Midbrain (tissue), 1 donor: ENCODE data around the gene HBG2.
"Not testable (repeated sequence)": the region's sequence is repeated elsewhere in the genome, so short reads cannot be mapped to it uniquely, and the experiment has no call there.

Experiments
- DNase-seq: peaks from one replicate; lab custom pipeline; 2025; lab: John Stamatoyannopoulos, UW

HBG2 gene

GRCh38 chr11:5249807-5250396 lies 4.7 kb downstream of the HBG2 start, which contains the start of gene HBG1:
TSS of gene HBG1 (minus strand) at chr11:5249857. CDS start at chr11:5249804, 53 bp downstream.
- not testable (repeated sequence) for DNase-seq

GRCh38 chr11:5248498-5248897 lies 6.1 kb downstream of the HBG2 start:
- DNase-seq: not testable (repeated sequence)

- DNase-seq: no peak
These were observed 6.9 kb downstream of the HBG2 start for GRCh38 chr11:5247472-5248192.

GRCh38 chr11:5246772-5247471 lies 7.7 kb downstream of the HBG2 start:
- DNase-seq: no peak

- no peak for DNase-seq
These were observed 9.4 kb downstream of the HBG2 start for GRCh38 chr11:5245155-5245554.

GRCh38 chr11:5243816-5244180 lies 10.8 kb downstream of the HBG2 start:
- no peak for DNase-seq

- no peak for DNase-seq
These were observed 11.4 kb downstream of the HBG2 start for GRCh38 chr11:5242933-5243815.

- DNase-seq: no peak
These were observed 12.4 kb downstream of the HBG2 start for GRCh38 chr11:5242208-5242607.

GRCh38 chr11:5241458-5241857 lies 13.1 kb downstream of the HBG2 start:
- no peak for DNase-seq

- DNase-seq: no peak
These were observed 14.1 kb downstream of the HBG2 start for GRCh38 chr11:5240458-5240857.

- DNase-seq: no peak
These were observed 14.5 kb downstream of the HBG2 start for GRCh38 chr11:5240056-5240455.

GRCh38 chr11:5239046-5239445 lies 15.5 kb downstream of the HBG2 start:
- DNase-seq: no peak

- DNase-seq: no peak
These were observed 16.1 kb downstream of the HBG2 start for GRCh38 chr11:5238486-5238885.

GRCh38 chr11:5237420-5237819 lies 17.2 kb downstream of the HBG2 start:
- DNase-seq: no peak

- DNase-seq: no peak
These were observed 19.1 kb downstream of the HBG2 start for GRCh38 chr11:5235364-5236095.

GRCh38 chr11:5234381-5234834 lies 20.2 kb downstream of the HBG2 start, which contains the start of gene HBD:
TSS of gene HBD (minus strand) at chr11:5234483. CDS start at chr11:5234433, 50 bp downstream.
- no peak for DNase-seq

GRCh38 chr11:5233307-5233706 lies 21.3 kb downstream of the HBG2 start:
- no peak for DNase-seq

GRCh38 chr11:5232821-5233220 lies 21.8 kb downstream of the HBG2 start:
- DNase-seq: no peak

- DNase-seq: no peak
These were observed 22.4 kb downstream of the HBG2 start for GRCh38 chr11:5232176-5232575.

- no peak for DNase-seq
These were observed 23.5 kb downstream of the HBG2 start for GRCh38 chr11:5231111-5231510.

GRCh38 chr11:5230266-5230665 lies 24.3 kb downstream of the HBG2 start:
- DNase-seq: no peak
